Measurements from ENCODE around the gene RBCK1.

The RBCK1 gene

GRCh38 chr20:427849-428657 lies 20.0 kb downstream of the RBCK1 start:
- Histone ChIP-seq H3K27me3 (replicated peaks in 2 of 5; ENCODE audit: control insufficient read depth in 4 of 5, insufficient read depth in 5 of 5, low read length in 4 of 5) (no peaks in the 10 kb centered on the region), H3K4me3 (ENCODE audit: control insufficient read depth in 1 of 7, extremely low read depth in 1 of 7, insufficient read depth in 4 of 7, low read depth in 2 of 7, low read length in 6 of 7) (no peak overlapping the region), H3K36me3 (ENCODE audit: control insufficient read depth in 4 of 4, insufficient read depth in 4 of 4, low read length in 3 of 4) (peaks cover 14 to 69% (median 55%) of the 10 kb centered on the region in 4 experiments), H3K4me1 (ENCODE audit: control extremely low read depth in 1 of 4, control insufficient read depth in 4 of 4, insufficient read depth in 4 of 4, low read length in 3 of 4) (peaks cover 0 to 2% (median 0%) of the 10 kb centered on the region in 4 experiments), H3K9me3 (ENCODE audit: control extremely low read depth in 1 of 5, control insufficient read depth in 4 of 5, insufficient read depth in 2 of 5, low read depth in 1 of 5, low read length in 4 of 5) (no peaks in the 10 kb centered on the region), H3K27ac (ENCODE audit: insufficient read depth in 1 of 2, low read depth in 1 of 2, low read length in 2 of 2, poor library complexity in 1 of 2, severe bottlenecking in 2 of 2) (no peak overlapping the region)
- WGBS (ENCODE audit: insufficient coverage): 97% methylated on average over 11 of the region's 14 CpGs
- ChIA-PET CTCF (interaction anchor here (0.9 to 3.8 kb wide), 8 partner anchors 11 to 64 kb away, joined by 3 to 11 read pairs (median 4); partner anchors contain the start of gene TRIB3), POLR2A (no interaction called here)
- no peak for DNase-seq

- WGBS (ENCODE audit: insufficient coverage): 98% methylated on average over 13 of the region's 14 CpGs
- ChIA-PET CTCF (interaction anchor here (0.9 to 5.1 kb wide), 9 partner anchors 10 to 87 kb away, joined by 3 to 53 read pairs (median 4); no protein-coding TSS in a partner anchor), POLR2A (no interaction called here)
- H3K4me1 ChIP-seq (ENCODE audit: control extremely low read depth in 1 of 4, control insufficient read depth in 4 of 4, insufficient read depth in 4 of 4, low read length in 3 of 4): peaks cover 0 to 4% (median 3%) of the 10 kb centered on the region in 4 experiments
- H3K36me3 ChIP-seq (ENCODE audit: control insufficient read depth in 4 of 4, insufficient read depth in 4 of 4, low read length in 3 of 4): peaks cover 14 to 69% (median 53%) of the 10 kb centered on the region in 4 experiments
- DNase-seq: no peak
- no peaks in the 10 kb centered on the region for H3K9me3 ChIP-seq (ENCODE audit: control extremely low read depth in 1 of 5, control insufficient read depth in 4 of 5, insufficient read depth in 2 of 5, low read depth in 1 of 5, low read length in 4 of 5)
- no peak overlapping the region for H3K4me3 ChIP-seq (ENCODE audit: control insufficient read depth in 1 of 7, extremely low read depth in 1 of 7, insufficient read depth in 4 of 7, low read depth in 2 of 7, low read length in 6 of 7)
- H3K27ac ChIP-seq (ENCODE audit: insufficient read depth in 1 of 2, low read depth in 1 of 2, low read length in 2 of 2, poor library complexity in 1 of 2, severe bottlenecking in 2 of 2): no peak overlapping the region
- H3K27me3 ChIP-seq (replicated peaks in 2 of 5; ENCODE audit: control insufficient read depth in 4 of 5, insufficient read depth in 5 of 5, low read length in 4 of 5): no peaks in the 10 kb centered on the region
Measured at GRCh38 chr20:428658-429200, 20.6 kb downstream of the RBCK1 start.

- H3K9me3 ChIP-seq (ENCODE audit: control extremely low read depth in 1 of 5, control insufficient read depth in 4 of 5, insufficient read depth in 2 of 5, low read depth in 1 of 5, low read length in 4 of 5): no peaks in the 10 kb centered on the region
- POLR2A ChIA-PET: no interaction called here
- H3K4me3 ChIP-seq (ENCODE audit: control insufficient read depth in 1 of 7, extremely low read depth in 1 of 7, insufficient read depth in 4 of 7, low read depth in 2 of 7, low read length in 6 of 7): no peak overlapping the region
- peaks cover 14 to 66% (median 55%) of the 10 kb centered on the region in 4 experiments for H3K36me3 ChIP-seq (ENCODE audit: control insufficient read depth in 4 of 4, insufficient read depth in 4 of 4, low read length in 3 of 4)
- no peak for DNase-seq
- 97% methylated on average over 18 of the region's 21 CpGs for WGBS (ENCODE audit: insufficient coverage)
- H3K27me3 ChIP-seq (replicated peaks in 2 of 5; ENCODE audit: control insufficient read depth in 4 of 5, insufficient read depth in 5 of 5, low read length in 4 of 5): no peaks in the 10 kb centered on the region
- H3K27ac ChIP-seq (ENCODE audit: insufficient read depth in 1 of 2, low read depth in 1 of 2, low read length in 2 of 2, poor library complexity in 1 of 2, severe bottlenecking in 2 of 2): no peak overlapping the region
- CTCF ChIA-PET: interaction anchor here (0.5 to 5.1 kb wide), 17 partner anchors 8 to 77 kb away, joined by 3 to 53 read pairs (median 4); no protein-coding TSS in a partner anchor
- H3K4me1 ChIP-seq (ENCODE audit: control extremely low read depth in 1 of 4, control insufficient read depth in 4 of 4, insufficient read depth in 4 of 4, low read length in 3 of 4): peaks cover 0 to 5% (median 2%) of the 10 kb centered on the region in 4 experiments
Measured at GRCh38 chr20:430091-430999, 22.2 kb downstream of the RBCK1 start.

- Histone ChIP-seq H3K4me3 (ENCODE audit: control insufficient read depth in 1 of 7, extremely low read depth in 1 of 7, insufficient read depth in 4 of 7, low read depth in 2 of 7, low read length in 6 of 7) (no peak overlapping the region), H3K4me1 (ENCODE audit: control extremely low read depth in 1 of 4, control insufficient read depth in 4 of 4, insufficient read depth in 4 of 4, low read length in 3 of 4) (peaks cover 0 to 5% (median 2%) of the 10 kb centered on the region in 4 experiments), H3K9me3 (ENCODE audit: control extremely low read depth in 1 of 5, control insufficient read depth in 4 of 5, insufficient read depth in 2 of 5, low read depth in 1 of 5, low read length in 4 of 5) (no peaks in the 10 kb centered on the region), H3K27ac (ENCODE audit: insufficient read depth in 1 of 2, low read depth in 1 of 2, low read length in 2 of 2, poor library complexity in 1 of 2, severe bottlenecking in 2 of 2) (no peak overlapping the region), H3K36me3 (ENCODE audit: control insufficient read depth in 4 of 4, insufficient read depth in 4 of 4, low read length in 3 of 4) (peaks cover 20 to 74% (median 62%) of the 10 kb centered on the region in 4 experiments), H3K27me3 (replicated peaks in 2 of 5; ENCODE audit: control insufficient read depth in 4 of 5, insufficient read depth in 5 of 5, low read length in 4 of 5) (no peaks in the 10 kb centered on the region)
- CTCF ChIA-PET: interaction anchor here (0.6 to 5.1 kb wide), 25 partner anchors 9 to 82 kb away, joined by 3 to 53 read pairs (median 5); no protein-coding TSS in a partner anchor
- POLR2A ChIA-PET: interaction anchor here (1.1 kb wide), 1 partner anchor 49 kb away, joined by 3 read pairs; no protein-coding TSS in a partner anchor
- DNase-seq: peak; percentile 79 to 88 (median 87)
- WGBS (ENCODE audit: insufficient coverage): 93% methylated on average over 16 of the region's 17 CpGs
Measured at GRCh38 chr20:431012-431904, 23.2 kb downstream of the RBCK1 start.

- DNase-seq: no peak
- Histone ChIP-seq H3K27me3 (replicated peaks in 2 of 5; ENCODE audit: control insufficient read depth in 4 of 5, insufficient read depth in 5 of 5, low read length in 4 of 5) (no peaks in the 10 kb centered on the region), H3K27ac (ENCODE audit: insufficient read depth in 1 of 2, low read depth in 1 of 2, low read length in 2 of 2, poor library complexity in 1 of 2, severe bottlenecking in 2 of 2) (no peak overlapping the region), H3K4me3 (ENCODE audit: control insufficient read depth in 1 of 7, extremely low read depth in 1 of 7, insufficient read depth in 4 of 7, low read depth in 2 of 7, low read length in 6 of 7) (no peak overlapping the region), H3K9me3 (ENCODE audit: control extremely low read depth in 1 of 5, control insufficient read depth in 4 of 5, insufficient read depth in 2 of 5, low read depth in 1 of 5, low read length in 4 of 5) (no peaks in the 10 kb centered on the region), H3K36me3 (ENCODE audit: control insufficient read depth in 4 of 4, insufficient read depth in 4 of 4, low read length in 3 of 4) (peaks cover 17 to 78% (median 66%) of the 10 kb centered on the region in 4 experiments), H3K4me1 (ENCODE audit: control extremely low read depth in 1 of 4, control insufficient read depth in 4 of 4, insufficient read depth in 4 of 4, low read length in 3 of 4) (peaks cover 0 to 8% (median 6%) of the 10 kb centered on the region in 4 experiments)
- ChIA-PET POLR2A (interaction anchor here (0.7 to 1.1 kb wide), 2 partner anchors 45 to 50 kb away, joined by 3 read pairs; no protein-coding TSS in a partner anchor), CTCF (interaction anchor here (1.0 to 5.1 kb wide), 14 partner anchors 10 to 83 kb away, joined by 3 to 53 read pairs (median 6); no protein-coding TSS in a partner anchor)
- WGBS (ENCODE audit: insufficient coverage): over 99% methylated on average over 13 of the region's 13 CpGs
Measured at GRCh38 chr20:432208-432607, 24.1 kb downstream of the RBCK1 start.
